ENCODE measurements around the gene RIBC1. TPM values are rescaled to one million over a fixed set of nuclear protein-coding genes. Genes with fewer than 3 reads are reported as not detected.

The RIBC1 gene
- total RNA-seq, 1 experiment from 2014 or later = 0.61 TPM

GRCh38 chrX:53379747-53380146 is 42.9 kb upstream of the RIBC1 start:
- Histone ChIP-seq H3K27ac (ENCODE audit: low read depth, low read length) (no peak overlapping the region), H3K27me3 (ENCODE audit: insufficient read depth, low read length) (no peaks in the 10 kb centered on the region), H3K9me3 (ENCODE audit: control insufficient read depth in 1 of 2, insufficient read depth in 1 of 2, low read depth in 1 of 2, low read length in 2 of 2) (no peaks in the 10 kb centered on the region), H2AFZ (ENCODE audit: low read depth, low read length, poor library complexity, severe bottlenecking) (no peak overlapping the region), H3K36me3 (ENCODE audit: control insufficient read depth in 1 of 2, insufficient read depth in 2 of 2, low read length in 2 of 2) (peaks cover 4 to 22% of the 10 kb centered on the region in 2 experiments; a peak in 2 of 4 replicates), H3K4me2 (ENCODE audit: low read length) (no peak overlapping the region), H3K4me1 (ENCODE audit: control insufficient read depth in 1 of 2, insufficient read depth in 2 of 2, low read length in 2 of 2) (no peaks in the 10 kb centered on the region), H3K9me2 (ENCODE audit: insufficient read depth) (no peaks in the 10 kb centered on the region), H4K20me1 (ENCODE audit: insufficient read depth) (no peaks in the 10 kb centered on the region), H3K4me3 (replicated peaks in 1 of 2; ENCODE audit: low read depth in 1 of 2, low read length in 2 of 2) (no peak overlapping the region), H3K9ac (ENCODE audit: low read length) (no peak overlapping the region), H3K79me2 (ENCODE audit: insufficient read depth, low read length) (no peaks in the 10 kb centered on the region)
- ChIA-PET POLR2A (interaction anchor here (1.3 kb wide), 1 partner anchor 43 kb away, joined by 3 read pairs; the partner anchor contains the start of genes RIBC1 and SMC1A), RAD21 (ENCODE audit: low non-redundant PET in 1 of 2, low total read pairs in 2 of 2, uncharacterized antibody in 2 of 2, unreplicated experiment in 2 of 2) (no interaction called here), CTCF (no interaction called here)
- TF ChIP-seq TCF7L2 (IDR thresholded peaks at IDR 0.05; ENCODE audit: borderline replicate concordance, extremely low read depth, insufficient read depth, insufficient read length) (no peak), ELF1 (IDR thresholded peaks at IDR 0.05; ENCODE audit: borderline replicate concordance, low read depth) (no peak), SIN3A (IDR thresholded peaks at IDR 0.05; ENCODE audit: low read depth) (no peak), EZH2 (IDR thresholded peaks at IDR 0.05) (no peak), ATF3 (IDR thresholded peaks at IDR 0.05) (no peak), FOSL1 (IDR thresholded peaks at IDR 0.05; ENCODE audit: low read depth) (no peak), MAX (IDR thresholded peaks at IDR 0.05) (no peak), CBX3 (IDR thresholded peaks at IDR 0.05; ENCODE audit: low read depth) (no peak), ZBTB33 (IDR thresholded peaks at IDR 0.05; ENCODE audit: extremely low read depth, insufficient replicate concordance, low read length) (no peak), CEBPB (IDR thresholded peaks at IDR 0.05; ENCODE audit: low read depth) (no peak), RAD21 (IDR thresholded peaks at IDR 0.05; ENCODE audit: low read depth) (no peak), CTCF (IDR thresholded peaks at IDR 0.05 in 2 of 3, conservative IDR thresholded peaks at IDR 0.05 in 1 of 3; ENCODE audit: borderline replicate concordance in 1 of 3, insufficient read depth in 1 of 3, low read depth in 2 of 3, low read length in 2 of 3) (no peak), EGR1 (IDR thresholded peaks at IDR 0.05; ENCODE audit: low read depth) (no peak), EZH2phosphoT487 (IDR thresholded peaks at IDR 0.05; ENCODE audit: borderline replicate concordance) (no peak), JUND (IDR thresholded peaks at IDR 0.05) (no peak)
- intact Hi-C loops (cut with micrococcal nuclease) = no loop called here
- DNase-seq (ENCODE audit: low read depth, low spot score) (no peak), ATAC-seq (no peak)
- BruUV-seq (replicated peaks) = no TSS peak
